Endometrial microvascular endothelial cells (primary cell): ENCODE measurements around the gene KIF15. TPM values are rescaled to one million over a fixed set of nuclear protein-coding genes. Genes with fewer than 3 reads are reported as not detected.

Experiments used
- in situ Hi-C: cut with HindIII; loops from 2 replicates; pipeline ENCODE4 v1.10.0; 2017; ENCODE audit warnings: low sequenced_read_pairs, low pct_unique_long_range_greater_than_20kb; ENCODE audit errors: inconsistent ontology term
- total RNA-seq: library from RNA; depleted of rRNA; stranded (reverse); fragments of >200 nt; gene quantifications from one replicate; pipeline ENCODE4 v1.2.3, GENCODE V29; 2015; ENCODE audit errors: inconsistent ontology term

The KIF15 gene
- 16.3 TPM for total RNA-seq

GRCh38 chr3:44761424-44762169 is at the start of gene KIF15, which contains the start of gene KIAA1143:
Gene KIF15, plus strand, starts transcription at chr3:44761794. Its CDS starts 72 bp downstream, at chr3:44761866.
Gene KIAA1143, minus strand, starts transcription at chr3:44761619. Its CDS starts 17 bp downstream, at chr3:44761602.
- in situ Hi-C loops, result no loop called here

- in situ Hi-C loops, result no loop called here
Measured at GRCh38 chr3:44712455-44713075, 49.0 kb upstream of the KIF15 start, which contains the start of gene ZNF502. Gene ZNF502, plus strand, starts transcription at chr3:44712660. Its CDS starts 7,602 bp downstream, at chr3:44720262.

GRCh38 chr3:44721231-44722102 is 40.1 kb upstream of the KIF15 start:
- in situ Hi-C loops, result no loop called here

GRCh38 chr3:44722103-44722401 is 39.5 kb upstream of the KIF15 start:
- in situ Hi-C loops, result no loop called here

- in situ Hi-C loops, result no loop called here
Measured at GRCh38 chr3:44729384-44729910, 32.1 kb upstream of the KIF15 start, which contains the start of gene ZNF501. Gene ZNF501, plus strand, starts transcription at chr3:44729635. Its CDS starts 4,787 bp downstream, at chr3:44734422.

- in situ Hi-C loops, result no loop called here
Measured at GRCh38 chr3:44734646-44735168, 26.9 kb upstream of the KIF15 start.

- in situ Hi-C loops, result no loop called here
Measured at GRCh38 chr3:44761101-44761423, 532 bp upstream of the KIF15 start.

- in situ Hi-C loops, result no loop called here
Measured at GRCh38 chr3:44762170-44762677, 630 bp downstream of the KIF15 start.

GRCh38 chr3:44762690-44763089 is 1.1 kb downstream of the KIF15 start:
- in situ Hi-C loops, result no loop called here

GRCh38 chr3:44764248-44764647 is 2.7 kb downstream of the KIF15 start:
- in situ Hi-C loops, result no loop called here

GRCh38 chr3:44771424-44772098 is 10.0 kb downstream of the KIF15 start:
- in situ Hi-C loops, result no loop called here

- in situ Hi-C loops, result no loop called here
Measured at GRCh38 chr3:44772099-44772442, 10.5 kb downstream of the KIF15 start.

- in situ Hi-C loops, result no loop called here
Measured at GRCh38 chr3:44782891-44783290, 21.3 kb downstream of the KIF15 start.

GRCh38 chr3:44795197-44795596 is 33.6 kb downstream of the KIF15 start:
- in situ Hi-C loops, result no loop called here

GRCh38 chr3:44802011-44802410 is 40.4 kb downstream of the KIF15 start:
- in situ Hi-C loops, result no loop called here

GRCh38 chr3:44803298-44803697 is 41.7 kb downstream of the KIF15 start:
- in situ Hi-C loops, result no loop called here

GRCh38 chr3:44805960-44806359 is 44.4 kb downstream of the KIF15 start:
- in situ Hi-C loops, result no loop called here

- in situ Hi-C loops, result no loop called here
Measured at GRCh38 chr3:44814751-44815150, 53.2 kb downstream of the KIF15 start.
